Activated B cell treated with CpG ODN at 0.5 μM for 24 hours (primary cell): ENCODE results near the gene JAG1. TPM values are rescaled to one million over a fixed set of nuclear protein-coding genes. Genes with fewer than 3 reads are reported as not detected.
"Not testable (repeated sequence)": the region's sequence is repeated elsewhere in the genome, so short reads cannot be mapped to it uniquely, and the experiment has no call there.

Experiments
- ATAC-seq: fragments of 200-7000 bp; cut with Tn5 transposase; one replicate; pipeline ENCODE4 v1.10.0; 2021; ENCODE audit warnings: low read depth, mild to moderate bottlenecking, moderate library complexity
- CTCF ChIA-PET: fragments of 350-600 bp; sonication (Branson Sonifier 250); formaldehyde crosslinking; loops from one replicate; lab custom pipeline; 2021; ENCODE audit warnings: antibody characterized with exemption; lab: Charles Lee
- POLR2A ChIA-PET: fragments of 350-600 bp; sonication (Branson Sonifier 250); formaldehyde crosslinking; loops from one replicate; lab custom pipeline; 2021; ENCODE audit warnings: antibody characterized with exemption; lab: Charles Lee
- DNase-seq: peaks from one replicate; pipeline ENCODE4 v3.0.0; 2022
- H3K27ac Mint-ChIP-seq: one replicate; pipeline ENCODE4 v1.8.0; 2020; ENCODE audit warnings: mixed read lengths
- H3K27me3 Mint-ChIP-seq: one replicate; pipeline ENCODE4 v1.8.0; 2021; ENCODE audit warnings: mixed read lengths
- H3K36me3 Mint-ChIP-seq: one replicate; pipeline ENCODE4 v1.8.0; 2021; ENCODE audit warnings: low read depth, mixed read lengths
- H3K4me1 Mint-ChIP-seq: one replicate; pipeline ENCODE4 v1.8.0; 2021; ENCODE audit warnings: mixed read lengths
- H3K4me3 Mint-ChIP-seq: one replicate; pipeline ENCODE4 v1.8.0; 2020; ENCODE audit warnings: mild to moderate bottlenecking, mixed read lengths
- H3K9me3 Mint-ChIP-seq: one replicate; pipeline ENCODE4 v1.8.0; 2020; ENCODE audit warnings: mixed read lengths
- intact Hi-C: fragments of 100-400 bp; cut with micrococcal nuclease; formaldehyde crosslinking; loops from one replicate; pipeline ENCODE4 v1.15.1; 2024
- total RNA-seq: library from RNA; stranded (reverse); gene quantifications from 2 replicates; pipeline ENCODE4 v1.2.3, GENCODE V29; 2022
- TF ChIP-seq, protein P1 (sequence below): fragments of 200-600 bp; IDR thresholded peaks from one replicate; pipeline ENCODE4 v1.8.0; 2022; ENCODE audit warnings: antibody characterized with exemption, mild to moderate bottlenecking

Gene JAG1
- total RNA-seq, 1 donor from 2014 or later = not detected

- ATAC-seq (no peak), DNase-seq (no peak)
- TF ChIP-seq, protein P1, sequence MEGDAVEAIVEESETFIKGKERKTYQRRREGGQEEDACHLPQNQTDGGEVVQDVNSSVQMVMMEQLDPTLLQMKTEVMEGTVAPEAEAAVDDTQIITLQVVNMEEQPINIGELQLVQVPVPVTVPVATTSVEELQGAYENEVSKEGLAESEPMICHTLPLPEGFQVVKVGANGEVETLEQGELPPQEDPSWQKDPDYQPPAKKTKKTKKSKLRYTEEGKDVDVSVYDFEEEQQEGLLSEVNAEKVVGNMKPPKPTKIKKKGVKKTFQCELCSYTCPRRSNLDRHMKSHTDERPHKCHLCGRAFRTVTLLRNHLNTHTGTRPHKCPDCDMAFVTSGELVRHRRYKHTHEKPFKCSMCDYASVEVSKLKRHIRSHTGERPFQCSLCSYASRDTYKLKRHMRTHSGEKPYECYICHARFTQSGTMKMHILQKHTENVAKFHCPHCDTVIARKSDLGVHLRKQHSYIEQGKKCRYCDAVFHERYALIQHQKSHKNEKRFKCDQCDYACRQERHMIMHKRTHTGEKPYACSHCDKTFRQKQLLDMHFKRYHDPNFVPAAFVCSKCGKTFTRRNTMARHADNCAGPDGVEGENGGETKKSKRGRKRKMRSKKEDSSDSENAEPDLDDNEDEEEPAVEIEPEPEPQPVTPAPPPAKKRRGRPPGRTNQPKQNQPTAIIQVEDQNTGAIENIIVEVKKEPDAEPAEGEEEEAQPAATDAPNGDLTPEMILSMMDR = no peak
- CTCF ChIA-PET = no interaction called here
- no peaks in the 10 kb centered on the region for H3K9me3 Mint-ChIP-seq
- H3K27me3 Mint-ChIP-seq = no peaks in the 10 kb centered on the region
- peaks cover 26% of the 10 kb centered on the region for H3K36me3 Mint-ChIP-seq
- no peak overlapping the region for H3K27ac Mint-ChIP-seq
- H3K4me3 Mint-ChIP-seq = no peak overlapping the region
- intact Hi-C loops = no loop called here
- POLR2A ChIA-PET = no interaction called here
- no peaks in the 10 kb centered on the region for H3K4me1 Mint-ChIP-seq
These were observed 54.4 kb downstream of the JAG1 start for GRCh38 chr20:10619427-10619826.

- H3K4me3 Mint-ChIP-seq = no peak overlapping the region
- H3K4me1 Mint-ChIP-seq = no peaks in the 10 kb centered on the region
- intact Hi-C loops = no loop called here
- H3K9me3 Mint-ChIP-seq = no peaks in the 10 kb centered on the region
- ATAC-seq = no peak
- DNase-seq = no peak
- H3K27ac Mint-ChIP-seq = no peak overlapping the region
- ChIA-PET POLR2A (no interaction called here), CTCF (no interaction called here)
- H3K27me3 Mint-ChIP-seq = no peaks in the 10 kb centered on the region
- peaks cover 28% of the 10 kb centered on the region for H3K36me3 Mint-ChIP-seq
- TF ChIP-seq, protein P1 = no peak
These were observed 55.1 kb downstream of the JAG1 start for GRCh38 chr20:10618611-10619245.

GRCh38 chr20:10617549-10618133 lies 56.2 kb downstream of the JAG1 start:
- H3K9me3 Mint-ChIP-seq, CTCF ChIA-PET, H3K27ac Mint-ChIP-seq: not testable (repeated sequence)

DNA sequence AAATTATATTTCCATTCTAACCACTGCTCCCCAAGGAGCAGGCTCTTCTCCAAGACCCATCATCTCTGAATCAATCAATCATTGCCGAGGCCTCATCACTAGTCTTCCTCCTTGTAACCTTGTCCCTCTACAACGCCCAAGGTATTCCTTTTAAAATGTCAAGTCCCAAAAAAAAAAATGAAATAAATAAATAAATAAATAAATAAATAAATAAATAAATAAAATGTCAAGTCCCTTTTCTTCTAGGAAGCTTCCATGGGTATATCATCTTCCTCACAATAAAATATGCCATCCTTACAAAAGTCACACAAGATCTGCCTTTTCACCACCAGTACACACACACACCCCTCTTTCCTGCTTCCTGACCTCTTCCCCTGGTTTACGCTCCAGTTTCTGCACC lies 57.6 kb downstream of the JAG1 start:
- intact Hi-C loops = no loop called here
- POLR2A ChIA-PET = no interaction called here
- Mint-ChIP-seq H3K4me1 (no peaks in the 10 kb centered on the region), H3K9me3 (no peaks in the 10 kb centered on the region), H3K36me3 (peaks cover 28% of the 10 kb centered on the region), H3K27me3 (no peaks in the 10 kb centered on the region), H3K4me3 (no peak overlapping the region), H3K27ac (no peak overlapping the region)
- no peak for ATAC-seq
- TF ChIP-seq, protein P1 = no peak
- CTCF ChIA-PET = no interaction called here
- DNase-seq = no peak

More at GRCh38 chr20:10617549-10618133, 56.2 kb downstream of the JAG1 start:
- H3K27me3 Mint-ChIP-seq, DNase-seq, H3K4me3 Mint-ChIP-seq, POLR2A ChIA-PET, H3K4me1 Mint-ChIP-seq, ATAC-seq, intact Hi-C loops: not testable (repeated sequence)
- H3K36me3 Mint-ChIP-seq = peaks cover 26% of the 10 kb centered on the region

- ATAC-seq (no peak), DNase-seq (no peak)
- Mint-ChIP-seq H3K4me1 (no peaks in the 10 kb centered on the region), H3K27me3 (no peaks in the 10 kb centered on the region), H3K4me3 (no peak overlapping the region), H3K9me3 (no peaks in the 10 kb centered on the region), H3K27ac (no peak overlapping the region), H3K36me3 (peaks cover 28% of the 10 kb centered on the region)
- intact Hi-C loops = no loop called here
- TF ChIP-seq, protein P1 = no peak
- ChIA-PET POLR2A (no interaction called here), CTCF (no interaction called here)
These were observed 59.9 kb downstream of the JAG1 start for GRCh38 chr20:10613911-10614310.

DNA sequence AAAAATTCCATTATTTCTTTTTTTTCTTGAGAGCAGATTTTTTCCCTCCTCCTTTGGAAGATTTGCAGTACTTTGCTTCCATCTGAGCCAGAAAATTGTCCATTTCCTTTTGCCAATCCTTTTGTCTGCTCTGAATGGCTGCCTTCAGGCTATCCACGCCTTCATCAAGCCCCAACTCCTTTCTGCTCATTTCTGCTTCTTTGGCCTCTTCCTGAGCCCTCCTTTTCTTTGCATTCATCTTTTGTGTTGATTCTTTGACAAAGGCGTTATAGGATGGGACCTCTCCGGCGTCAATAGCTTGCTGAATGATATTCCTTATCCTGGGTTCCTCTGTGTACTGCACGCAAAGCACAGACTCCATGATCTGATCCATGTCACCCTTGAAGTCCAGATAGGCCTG lies 60.4 kb downstream of the JAG1 start:
- POLR2A ChIA-PET, H3K9me3 Mint-ChIP-seq: not testable (repeated sequence)

More for the DNA sequence above, 60.4 kb downstream of the JAG1 start:
- CTCF ChIA-PET, H3K27ac Mint-ChIP-seq, intact Hi-C loops, DNase-seq, H3K27me3 Mint-ChIP-seq, ATAC-seq, H3K4me3 Mint-ChIP-seq, H3K4me1 Mint-ChIP-seq: not testable (repeated sequence)
- H3K36me3 Mint-ChIP-seq = peaks cover 32% of the 10 kb centered on the region
